Measurements from ENCODE around the gene SCAMP5. TPM values are rescaled to one million over a fixed set of nuclear protein-coding genes. Genes with fewer than 3 reads are reported as not detected.
A peak's percentile ranks its signal among the peaks of the same experiment; 100 is the strongest.

The SCAMP5 gene
- total RNA-seq, 2 experiments from 2014 or later: 0.65 to 1.1 TPM

DNA sequence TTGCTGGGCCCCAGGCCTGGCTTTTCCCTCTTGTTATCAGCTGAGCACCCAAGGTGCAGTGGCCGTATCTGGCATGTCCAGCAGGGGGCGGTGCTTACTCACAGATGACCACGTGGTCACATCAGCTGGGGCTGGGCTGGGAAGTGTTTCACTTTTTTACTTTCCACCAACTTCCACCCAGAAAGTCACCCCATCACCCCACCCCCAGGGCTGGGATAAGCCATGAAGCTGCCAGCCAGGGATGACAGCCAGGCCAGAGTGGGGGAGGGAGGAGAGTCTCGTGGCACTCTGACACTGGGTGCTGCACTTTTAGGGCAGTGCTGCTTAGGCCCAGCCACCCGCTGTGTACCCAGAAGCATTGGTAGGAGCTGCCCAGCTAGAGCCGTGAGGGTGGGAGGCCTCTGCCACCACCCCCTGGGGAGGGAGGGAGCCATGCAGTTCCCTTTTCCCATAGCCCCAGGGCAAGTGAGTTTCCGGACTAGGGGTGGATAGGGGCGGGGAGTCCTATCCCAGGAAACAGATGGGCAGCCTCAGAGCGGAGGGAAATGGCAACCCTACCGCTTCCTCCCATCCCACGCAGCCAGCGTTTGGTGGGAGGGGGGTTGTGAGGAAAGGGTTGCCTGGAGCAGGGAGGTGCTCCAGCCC is 34.1 kb downstream of the SCAMP5 start:
- Mint-ChIP-seq H3K27ac (no peak overlapping the region), H3K27me3 (no peaks in the 10 kb centered on the region), H3K36me3 (ENCODE audit: low read depth) (peaks cover 24% of the 10 kb centered on the region), H3K4me3 (no peak overlapping the region), H3K9me3 (no peaks in the 10 kb centered on the region), H3K4me1 (ENCODE audit: low read depth) (peaks cover 45% of the 10 kb centered on the region)
- ChIA-PET CTCF (interaction anchor here (0.6 to 8.7 kb wide), 17 partner anchors 8 to 338 kb away, joined by 3 to 89 read pairs (median 4); partner anchors contain the start of gene C15orf39), POLR2A (interaction anchor here (0.8 to 1.3 kb wide), 5 partner anchors 15 to 179 kb away, joined by 3 to 4 read pairs (median 3); partner anchors contain the start of gene C15orf39)
- peak; percentile 94 for DNase-seq
- intact Hi-C loops (cut with micrococcal nuclease): loop anchor here (2.0 kb wide), 1 partner anchor 175 kb away; no protein-coding TSS in a partner anchor
- ATAC-seq: peak; percentile 92
- TF ChIP-seq, protein P1, sequence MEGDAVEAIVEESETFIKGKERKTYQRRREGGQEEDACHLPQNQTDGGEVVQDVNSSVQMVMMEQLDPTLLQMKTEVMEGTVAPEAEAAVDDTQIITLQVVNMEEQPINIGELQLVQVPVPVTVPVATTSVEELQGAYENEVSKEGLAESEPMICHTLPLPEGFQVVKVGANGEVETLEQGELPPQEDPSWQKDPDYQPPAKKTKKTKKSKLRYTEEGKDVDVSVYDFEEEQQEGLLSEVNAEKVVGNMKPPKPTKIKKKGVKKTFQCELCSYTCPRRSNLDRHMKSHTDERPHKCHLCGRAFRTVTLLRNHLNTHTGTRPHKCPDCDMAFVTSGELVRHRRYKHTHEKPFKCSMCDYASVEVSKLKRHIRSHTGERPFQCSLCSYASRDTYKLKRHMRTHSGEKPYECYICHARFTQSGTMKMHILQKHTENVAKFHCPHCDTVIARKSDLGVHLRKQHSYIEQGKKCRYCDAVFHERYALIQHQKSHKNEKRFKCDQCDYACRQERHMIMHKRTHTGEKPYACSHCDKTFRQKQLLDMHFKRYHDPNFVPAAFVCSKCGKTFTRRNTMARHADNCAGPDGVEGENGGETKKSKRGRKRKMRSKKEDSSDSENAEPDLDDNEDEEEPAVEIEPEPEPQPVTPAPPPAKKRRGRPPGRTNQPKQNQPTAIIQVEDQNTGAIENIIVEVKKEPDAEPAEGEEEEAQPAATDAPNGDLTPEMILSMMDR (IDR thresholded peaks at IDR 0.05): peak; percentile 94

DNA sequence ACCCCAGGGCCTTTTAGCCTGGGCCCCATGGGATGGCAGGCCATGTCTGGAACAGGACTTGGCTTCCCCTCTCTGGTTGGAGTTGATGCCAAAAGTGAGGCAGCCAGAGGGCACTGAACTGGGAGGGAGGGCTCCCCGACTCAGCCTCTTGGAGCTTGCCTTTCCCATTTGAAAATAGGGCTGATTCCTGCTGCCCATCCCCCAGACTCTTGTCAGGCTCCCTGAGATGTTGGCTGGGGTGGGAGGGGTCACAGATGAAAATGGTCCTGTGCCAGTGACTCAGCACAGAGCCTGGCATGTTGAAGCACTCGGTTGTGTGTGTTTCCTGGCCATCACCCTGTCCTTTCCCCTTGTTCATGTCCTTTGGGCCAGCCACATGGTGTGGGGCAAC is 34.7 kb downstream of the SCAMP5 start:
- peaks cover 42% of the 10 kb centered on the region for H3K4me1 Mint-ChIP-seq (ENCODE audit: low read depth)
- ChIA-PET POLR2A (interaction anchor here (0.5 to 1.3 kb wide), 5 partner anchors 15 to 174 kb away, joined by 3 to 4 read pairs (median 3); partner anchors contain the start of gene C15orf39), CTCF (interaction anchor here (0.7 to 8.7 kb wide), 8 partner anchors 7 to 338 kb away, joined by 3 to 89 read pairs (median 7); partner anchors contain the start of gene C15orf39)
- ATAC-seq (no peak), DNase-seq (no peak)
- H3K36me3 Mint-ChIP-seq (ENCODE audit: low read depth): peaks cover 22% of the 10 kb centered on the region
- H3K4me3 Mint-ChIP-seq: no peak overlapping the region
- intact Hi-C loops (cut with micrococcal nuclease): loop anchor here (2.0 kb wide), 1 partner anchor 175 kb away; no protein-coding TSS in a partner anchor
- H3K27ac Mint-ChIP-seq: no peak overlapping the region
- no peaks in the 10 kb centered on the region for H3K27me3 Mint-ChIP-seq
- TF ChIP-seq, protein P1 (IDR thresholded peaks at IDR 0.05): no peak
- no peaks in the 10 kb centered on the region for H3K9me3 Mint-ChIP-seq

DNA sequence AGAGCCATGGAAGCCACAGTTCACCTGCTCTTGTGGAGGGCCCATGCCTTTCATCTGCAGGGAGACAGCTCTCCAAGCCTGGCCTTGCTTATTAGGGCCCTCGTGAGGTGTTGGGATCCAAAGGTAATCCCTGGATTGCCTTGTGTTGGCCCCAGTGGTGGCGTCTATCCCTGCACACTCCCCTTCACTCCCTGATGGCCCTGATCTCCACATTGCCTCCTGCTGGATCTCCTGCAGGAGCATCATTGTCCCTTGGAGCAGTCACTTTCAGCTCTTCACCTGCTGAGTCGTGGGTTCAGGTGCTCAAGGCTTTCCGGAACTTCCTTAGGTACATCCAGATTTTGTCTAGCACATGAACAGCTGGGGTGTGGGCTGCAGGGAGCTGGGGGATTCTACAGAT is 35.1 kb downstream of the SCAMP5 start:
- Mint-ChIP-seq H3K4me1 (ENCODE audit: low read depth) (peaks cover 39% of the 10 kb centered on the region), H3K4me3 (no peak overlapping the region), H3K27ac (no peak overlapping the region), H3K9me3 (no peaks in the 10 kb centered on the region), H3K36me3 (ENCODE audit: low read depth) (peaks cover 20% of the 10 kb centered on the region), H3K27me3 (no peaks in the 10 kb centered on the region)
- ATAC-seq (no peak), DNase-seq (no peak)
- ChIA-PET CTCF (interaction anchor here (2.8 to 8.7 kb wide), 2 partner anchors 170 to 175 kb away, joined by 31 to 89 read pairs; partner anchors contain the start of gene C15orf39), POLR2A (interaction anchor here (0.5 to 1.2 kb wide), 2 partner anchors 14 to 17 kb away, joined by 3 to 4 read pairs; no protein-coding TSS in a partner anchor)
- intact Hi-C loops (cut with micrococcal nuclease): loop anchor here (2.0 kb wide), 1 partner anchor 174 kb away; no protein-coding TSS in a partner anchor
- TF ChIP-seq, protein P1 (IDR thresholded peaks at IDR 0.05): no peak

DNA sequence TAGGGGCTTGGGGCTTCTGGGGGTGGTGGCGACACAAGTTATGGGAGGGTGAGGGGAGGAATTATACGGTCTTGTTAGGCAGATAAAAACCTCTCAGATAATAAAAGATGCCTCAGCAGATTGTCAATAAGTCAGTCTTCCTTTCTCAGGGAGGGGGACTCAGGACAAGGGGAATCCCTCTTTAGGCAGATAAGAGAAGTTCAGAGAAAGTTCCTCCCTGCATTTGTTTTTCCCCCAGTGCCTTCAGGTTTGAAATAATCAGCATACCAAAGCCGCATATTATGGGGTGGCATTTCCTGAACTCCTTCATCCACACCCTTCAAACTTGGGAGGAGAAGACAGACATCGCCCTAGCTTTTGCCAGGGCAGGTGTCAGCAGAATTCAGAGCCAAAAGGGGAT is 36.5 kb downstream of the SCAMP5 start:
- Mint-ChIP-seq H3K27ac (no peak overlapping the region), H3K9me3 (no peaks in the 10 kb centered on the region), H3K36me3 (ENCODE audit: low read depth) (peaks cover 21% of the 10 kb centered on the region), H3K27me3 (no peaks in the 10 kb centered on the region), H3K4me3 (no peak overlapping the region), H3K4me1 (ENCODE audit: low read depth) (peaks cover 44% of the 10 kb centered on the region)
- ATAC-seq (no peak), DNase-seq (no peak)
- CTCF ChIA-PET: interaction anchor here (0.8 to 1.3 kb wide), 4 partner anchors 10 to 172 kb away, joined by 3 to 4 read pairs (median 3); no protein-coding TSS in a partner anchor
- POLR2A ChIA-PET: no interaction called here
- TF ChIP-seq, protein P1 (IDR thresholded peaks at IDR 0.05): no peak
- intact Hi-C loops (cut with micrococcal nuclease): loop anchor here (2.0 kb wide), 1 partner anchor 173 kb away; no protein-coding TSS in a partner anchor

DNA sequence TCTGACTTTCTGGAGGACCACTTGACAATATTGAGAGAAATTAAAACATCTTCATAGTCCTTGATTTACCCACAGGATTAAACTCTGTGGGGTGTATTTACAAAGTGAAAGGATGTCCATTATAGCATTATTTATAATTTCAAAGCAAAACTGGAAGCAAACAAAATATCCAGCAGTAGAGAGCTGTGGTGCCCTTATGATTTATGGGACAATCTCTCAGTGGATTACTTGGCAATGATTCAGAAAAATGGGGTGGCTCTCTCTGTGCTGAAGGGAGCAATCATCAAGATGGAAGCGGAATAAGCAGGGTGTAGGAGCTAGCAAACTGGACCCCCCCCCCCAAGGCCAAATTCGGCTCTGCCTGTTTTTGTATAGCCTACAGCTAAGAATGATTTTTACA is 37.0 kb downstream of the SCAMP5 start:
- no peaks in the 10 kb centered on the region for H3K27me3 Mint-ChIP-seq
- TF ChIP-seq, protein P1 (IDR thresholded peaks at IDR 0.05): no peak
- peaks cover 25% of the 10 kb centered on the region for H3K36me3 Mint-ChIP-seq (ENCODE audit: low read depth)
- CTCF ChIA-PET: interaction anchor here (1.0 to 1.3 kb wide), 3 partner anchors 11 to 171 kb away, joined by 3 to 4 read pairs (median 3); no protein-coding TSS in a partner anchor
- no peaks in the 10 kb centered on the region for H3K9me3 Mint-ChIP-seq
- DNase-seq (no peak), ATAC-seq (no peak)
- POLR2A ChIA-PET: interaction anchor here (0.7 kb wide), 1 partner anchor 172 kb away, joined by 3 read pairs; no protein-coding TSS in a partner anchor
- no peak overlapping the region for H3K27ac Mint-ChIP-seq
- intact Hi-C loops (cut with micrococcal nuclease): no loop called here
- peaks cover 44% of the 10 kb centered on the region for H3K4me1 Mint-ChIP-seq (ENCODE audit: low read depth)
- no peak overlapping the region for H3K4me3 Mint-ChIP-seq
